Lower leg skin (tissue), 4 donors: ENCODE measurements around the gene FAM13A. TPM values are rescaled to one million over a fixed set of nuclear protein-coding genes. Genes with fewer than 3 reads are reported as not detected.

Experiments used
- DNase-seq, 2 donors: peaks; one replicate each; pipeline ENCODE4 v3.0.0-alpha.2; 2019; ENCODE audit warnings: low spot score in 2 of 2
- H3K4me3 ChIP-seq: fragments of 200-600 bp; sonication (generic); 2 replicates; pipeline ENCODE4 v1.5.1; 2017; ENCODE audit warnings: mild to moderate bottlenecking, low read depth; ENCODE audit not compliant: poor library complexity, severe bottlenecking
- POLR2A ChIP-seq, 2 donors: fragments of 450-650 bp; IDR thresholded peaks; one replicate each; pipeline ENCODE4 v1.6.1; 2016 to 2017; ENCODE audit warnings: antibody characterized with exemption in 2 of 2, mild to moderate bottlenecking in 1 of 2, moderate library complexity in 1 of 2
- WGBS, 2 donors: methylation state at CpG; one replicate each; pipeline ENCODE4 v1.1.5; 2018; 5-methylcytosine and 5-hydroxymethylcytosine counted together
- intact Hi-C: fragments of 100-400 bp; cut with DNase I; formaldehyde crosslinking; loops from one replicate; pipeline ENCODE4 v1.15.0; 2023; ENCODE audit warnings: low total_unique reads
- total RNA-seq, 4 donors: library from RNA; depleted of rRNA; stranded (reverse); fragments of >200 nt; gene quantifications; one replicate each; pipeline ENCODE4 v1.1.0, GENCODE V29; 2016
- TF ChIP-seq, protein P1 (sequence below), 3 donors: fragments of 450-650 bp; IDR thresholded peaks; one replicate each; pipeline ENCODE4 v1.5.1; 2016; ENCODE audit warnings: antibody characterized with exemption in 3 of 3, mild to moderate bottlenecking in 3 of 3, moderate library complexity in 2 of 3

Gene FAM13A
- total RNA-seq, 4 donors from 2014 or later: 50.0 to 303 (median 114) TPM

DNA sequence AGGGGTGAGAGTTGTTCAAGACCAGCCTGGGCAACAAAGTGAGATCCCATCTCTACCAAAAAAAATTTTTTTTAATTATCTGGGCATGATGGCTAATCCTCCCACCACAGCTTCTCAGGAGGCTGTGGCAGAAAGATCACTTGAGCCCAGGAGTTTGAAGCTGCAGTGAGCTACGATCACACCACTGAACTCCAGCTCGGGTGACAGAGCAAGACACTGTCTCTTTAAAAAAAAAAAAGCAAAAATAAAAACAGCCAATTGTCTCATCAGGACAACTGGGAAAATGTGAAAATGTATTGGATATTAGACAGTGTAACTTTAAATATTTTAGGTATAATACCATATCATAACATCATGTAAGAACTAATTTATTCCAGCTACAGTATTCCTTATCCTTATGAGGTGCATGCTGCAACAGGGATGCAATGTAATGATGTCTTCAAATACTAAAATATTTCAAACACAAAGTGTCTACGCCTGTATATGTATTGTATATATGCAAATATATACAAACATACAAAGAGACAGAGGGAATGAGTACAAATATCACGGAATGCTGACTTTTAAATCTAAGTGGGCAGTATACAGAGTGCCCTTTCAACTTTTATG, 17.2 kb downstream of the FAM13A start:
- intact Hi-C loops: loop anchor here (10.0 kb wide), 1 partner anchor 675 kb away; no protein-coding TSS in a partner anchor
- 77 to 93% methylated on average over 4 of the region's 4 CpGs for WGBS, 2 donors
- no peak for DNase-seq
- no peak for TF ChIP-seq POLR2A (IDR thresholded peaks at IDR 0.05)
- TF ChIP-seq, protein P1, sequence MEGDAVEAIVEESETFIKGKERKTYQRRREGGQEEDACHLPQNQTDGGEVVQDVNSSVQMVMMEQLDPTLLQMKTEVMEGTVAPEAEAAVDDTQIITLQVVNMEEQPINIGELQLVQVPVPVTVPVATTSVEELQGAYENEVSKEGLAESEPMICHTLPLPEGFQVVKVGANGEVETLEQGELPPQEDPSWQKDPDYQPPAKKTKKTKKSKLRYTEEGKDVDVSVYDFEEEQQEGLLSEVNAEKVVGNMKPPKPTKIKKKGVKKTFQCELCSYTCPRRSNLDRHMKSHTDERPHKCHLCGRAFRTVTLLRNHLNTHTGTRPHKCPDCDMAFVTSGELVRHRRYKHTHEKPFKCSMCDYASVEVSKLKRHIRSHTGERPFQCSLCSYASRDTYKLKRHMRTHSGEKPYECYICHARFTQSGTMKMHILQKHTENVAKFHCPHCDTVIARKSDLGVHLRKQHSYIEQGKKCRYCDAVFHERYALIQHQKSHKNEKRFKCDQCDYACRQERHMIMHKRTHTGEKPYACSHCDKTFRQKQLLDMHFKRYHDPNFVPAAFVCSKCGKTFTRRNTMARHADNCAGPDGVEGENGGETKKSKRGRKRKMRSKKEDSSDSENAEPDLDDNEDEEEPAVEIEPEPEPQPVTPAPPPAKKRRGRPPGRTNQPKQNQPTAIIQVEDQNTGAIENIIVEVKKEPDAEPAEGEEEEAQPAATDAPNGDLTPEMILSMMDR (IDR thresholded peaks at IDR 0.05): no peak
- H3K4me3 ChIP-seq: no peak overlapping the region

DNA sequence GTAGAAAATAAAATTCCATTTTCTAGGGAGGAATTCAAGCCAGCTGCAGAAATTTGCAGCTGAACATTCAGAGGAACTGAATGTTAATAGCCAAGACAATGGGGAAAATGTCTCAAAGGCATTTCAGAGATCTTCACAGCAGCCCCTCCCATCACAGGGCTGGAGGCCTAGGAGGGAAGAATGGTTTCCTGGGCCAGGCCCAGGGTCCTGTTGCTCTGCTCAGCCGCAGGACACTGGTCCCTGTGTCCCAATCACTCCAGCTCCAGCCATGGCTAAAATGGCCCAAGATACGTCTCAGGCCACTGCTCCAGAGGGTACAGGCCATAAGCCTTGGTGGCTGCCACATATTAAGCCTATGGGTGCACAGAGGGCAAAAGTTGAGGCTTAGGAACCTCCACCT, 20.4 kb downstream of the FAM13A start:
- H3K4me3 ChIP-seq: no peak overlapping the region
- no peak for DNase-seq
- 89 to 100% methylated on average over 2 of the region's 2 CpGs for WGBS, 2 donors
- intact Hi-C loops: no loop called here
- no peak for TF ChIP-seq POLR2A (IDR thresholded peaks at IDR 0.05)
- TF ChIP-seq, protein P1 (IDR thresholded peaks at IDR 0.05): no peak

DNA sequence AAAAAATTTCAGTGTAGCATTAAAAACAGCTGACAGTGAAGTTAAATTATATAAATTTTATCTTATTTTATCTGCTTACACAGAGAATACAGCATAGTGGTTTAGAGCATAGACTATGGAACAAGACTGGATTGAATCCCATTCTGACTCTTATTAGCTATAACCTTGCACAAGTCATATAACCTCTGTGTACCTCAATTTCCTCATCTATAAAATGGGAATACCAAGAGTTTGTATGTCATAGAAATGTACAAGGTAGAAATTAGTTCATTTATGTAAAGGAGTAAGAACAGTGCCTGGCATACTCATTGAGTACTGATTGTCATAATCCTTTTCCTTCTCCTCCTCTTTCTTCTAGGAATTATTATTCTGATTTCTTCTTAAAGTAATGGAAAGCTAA, 25.7 kb downstream of the FAM13A start:
- intact Hi-C loops: no loop called here
- no peak for DNase-seq
- TF ChIP-seq, protein P1 (IDR thresholded peaks at IDR 0.05): no peak
- no peak for TF ChIP-seq POLR2A (IDR thresholded peaks at IDR 0.05)
- no peak overlapping the region for H3K4me3 ChIP-seq

DNA sequence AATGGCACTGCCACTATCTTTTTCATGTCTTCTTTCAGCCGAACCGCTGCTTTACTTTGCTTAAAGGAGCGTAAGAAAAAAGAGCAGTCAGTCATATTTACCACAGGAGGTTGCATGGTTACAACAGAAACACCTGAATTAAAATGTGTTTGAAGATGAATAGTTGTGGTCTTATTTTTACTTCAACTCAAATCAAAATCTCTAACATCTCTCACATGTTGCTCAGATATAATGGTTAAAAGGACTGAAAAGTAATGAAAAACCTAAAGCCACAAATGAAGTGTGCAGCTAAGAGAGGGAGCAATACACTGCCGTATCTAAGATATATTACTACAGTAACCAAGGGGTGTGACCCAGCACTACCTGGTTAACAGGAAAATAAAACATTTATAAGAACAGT, 27.4 kb downstream of the FAM13A start:
- intact Hi-C loops: no loop called here
- no peak overlapping the region for H3K4me3 ChIP-seq
- no peak for TF ChIP-seq POLR2A (IDR thresholded peaks at IDR 0.05)
- TF ChIP-seq, protein P1 (IDR thresholded peaks at IDR 0.05): no peak
- DNase-seq: no peak
- 81 to 84% methylated on average over 4 of the region's 4 CpGs for WGBS, 2 donors

DNA sequence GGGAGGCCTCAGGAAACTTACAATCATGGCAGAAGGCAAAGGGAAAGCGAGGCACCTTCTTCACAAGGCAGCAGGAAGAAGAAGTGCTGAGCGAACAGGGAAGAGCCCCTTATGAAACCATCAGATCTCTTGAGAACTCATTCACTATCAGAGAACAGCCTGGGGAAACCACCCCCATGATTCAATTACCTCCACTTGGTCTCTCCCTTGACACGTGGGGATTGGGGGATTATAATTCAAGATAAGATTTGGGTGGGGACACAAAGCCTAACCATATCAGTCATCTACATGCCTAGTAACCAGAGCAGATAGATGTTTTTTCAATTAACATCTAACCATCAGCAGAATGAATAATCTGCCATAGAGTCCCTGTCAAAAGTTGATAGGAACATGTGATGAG, 30.4 kb downstream of the FAM13A start:
- no peak for TF ChIP-seq POLR2A (IDR thresholded peaks at IDR 0.05)
- TF ChIP-seq, protein P1 (IDR thresholded peaks at IDR 0.05): no peak
- WGBS, 2 donors: 82 to 85% methylated on average over 3 of the region's 3 CpGs
- intact Hi-C loops: no loop called here
- DNase-seq: no peak
- no peak overlapping the region for H3K4me3 ChIP-seq
